WTC11 (cell line): ENCODE results near the gene CLK3. TPM values are rescaled to one million over a fixed set of nuclear protein-coding genes. Genes with fewer than 3 reads are reported as not detected.

Experiments
- ATAC-seq: fragments of 200-7000 bp; cut with Tn5 transposase; 2 replicates; pipeline ENCODE4 v1.10.0; 2021; ENCODE audit warnings: mild to moderate bottlenecking, moderate library complexity
- CTCF ChIA-PET: fragments of 300-600 bp; sonication (Branson Sonifier 250); formaldehyde crosslinking; loops from one replicate; lab custom pipeline; 2021; ENCODE audit warnings: antibody characterized with exemption; lab: Charles Lee
- POLR2A ChIA-PET: fragments of 350-600 bp; sonication (Branson Sonifier 250); formaldehyde crosslinking; loops from one replicate; lab custom pipeline; 2021; ENCODE audit warnings: antibody characterized with exemption; lab: Charles Lee
- DNase-seq: peaks from one replicate; pipeline ENCODE4 v3.0.0; 2021; ENCODE audit warnings: low spot score
- H3K27ac Mint-ChIP-seq: 2 replicates; pipeline ENCODE4 v1.8.0; 2021; ENCODE audit warnings: mixed read lengths
- H3K27me3 Mint-ChIP-seq: 2 replicates; pipeline ENCODE4 v1.8.0; 2021; ENCODE audit warnings: low read depth, mild to moderate bottlenecking, moderate library complexity, mixed read lengths
- H3K36me3 Mint-ChIP-seq: 2 replicates; pipeline ENCODE4 v1.8.0; 2021; ENCODE audit warnings: mixed read lengths
- H3K4me1 Mint-ChIP-seq: 2 replicates; pipeline ENCODE4 v1.8.0; 2022; ENCODE audit warnings: mixed read lengths
- H3K4me3 Mint-ChIP-seq: 2 replicates; pipeline ENCODE4 v1.8.0; 2021; ENCODE audit warnings: mild to moderate bottlenecking, moderate library complexity, mixed read lengths
- H3K9me3 Mint-ChIP-seq: 2 replicates; pipeline ENCODE4 v1.8.0; 2021; ENCODE audit warnings: mixed read lengths
- AFF4 ChIP-seq: sonication (generic); formaldehyde crosslinking; IDR thresholded peaks from 2 replicates; pipeline ENCODE4 v1.8.1; 2023; ENCODE audit warnings: mild to moderate bottlenecking, missing genetic modification reagents, borderline replicate concordance
- AR ChIP-seq: fragments of 250-450 bp; sonication (Bioruptor Pico); IDR thresholded peaks from 2 replicates; pipeline ENCODE4 v1.9.0; 2021; ENCODE audit warnings: mild to moderate bottlenecking
- ATF1 ChIP-seq: sonication (generic); formaldehyde crosslinking; IDR thresholded peaks from 2 replicates; pipeline ENCODE4 v1.8.1; 2023; ENCODE audit warnings: mild to moderate bottlenecking, moderate library complexity, missing genetic modification reagents
- ATF2 ChIP-seq: sonication (generic); formaldehyde crosslinking; IDR thresholded peaks from 2 replicates; pipeline ENCODE4 v1.8.1; 2022; ENCODE audit warnings: low read depth, missing genetic modification reagents, borderline replicate concordance
- ATF3 ChIP-seq: sonication (generic); formaldehyde crosslinking; conservative IDR thresholded peaks from 2 replicates; pipeline ENCODE4 v1.8.1; 2022; ENCODE audit warnings: mild to moderate bottlenecking, missing genetic modification reagents
- CTCF ChIP-seq: fragments of 200-600 bp; IDR thresholded peaks from 2 replicates; pipeline ENCODE4 v1.8.0; 2022; ENCODE audit warnings: antibody characterized with exemption
- EMX1 ChIP-seq: fragments of 250-450 bp; sonication (Bioruptor Pico); IDR thresholded peaks from 2 replicates; pipeline ENCODE4 v1.8.0; 2021; ENCODE audit warnings: mild to moderate bottlenecking
- GABPB1 ChIP-seq: sonication (generic); formaldehyde crosslinking; IDR thresholded peaks from 2 replicates; pipeline ENCODE4 v1.8.1; 2023; ENCODE audit warnings: mild to moderate bottlenecking, missing genetic modification reagents
- GTF2I ChIP-seq: fragments of 250-450 bp; sonication (Bioruptor Pico); conservative IDR thresholded peaks from 2 replicates; pipeline ENCODE4 v1.4.0; 2021; ENCODE audit warnings: mild to moderate bottlenecking
- HMGA2 ChIP-seq: fragments of 250-450 bp; sonication (Bioruptor Pico); IDR thresholded peaks from 2 replicates; pipeline ENCODE4 v1.4.0; 2021; ENCODE audit warnings: mild to moderate bottlenecking, moderate library complexity
- IRF2 ChIP-seq: sonication (generic); formaldehyde crosslinking; IDR thresholded peaks from 2 replicates; pipeline ENCODE4 v1.8.0; 2022; ENCODE audit warnings: low read depth, missing genetic modification reagents, borderline replicate concordance
- JAZF1 ChIP-seq: fragments of 250-450 bp; sonication (Bioruptor Pico); IDR thresholded peaks from 2 replicates; pipeline ENCODE4 v1.9.0; 2021; ENCODE audit warnings: moderate library complexity, mild to moderate bottlenecking, inconsistent platforms
- MXD4 ChIP-seq: fragments of 250-450 bp; sonication (Bioruptor Pico); IDR thresholded peaks from 2 replicates; pipeline ENCODE4 v1.8.0; 2021; ENCODE audit warnings: mild to moderate bottlenecking, moderate library complexity, borderline replicate concordance
- MYBL2 ChIP-seq: sonication (generic); formaldehyde crosslinking; IDR thresholded peaks from 2 replicates; pipeline ENCODE4 v1.8.1; 2023; ENCODE audit warnings: mild to moderate bottlenecking, moderate library complexity, missing genetic modification reagents
- NFE2L1 ChIP-seq: sonication (generic); formaldehyde crosslinking; IDR thresholded peaks from 2 replicates; pipeline ENCODE4 v1.8.1; 2023; ENCODE audit warnings: missing genetic modification reagents
- NFYB ChIP-seq: sonication (generic); formaldehyde crosslinking; conservative IDR thresholded peaks from 2 replicates; pipeline ENCODE4 v1.8.0; 2022; ENCODE audit warnings: low read depth, missing genetic modification reagents
- NR1H2 ChIP-seq: sonication (generic); formaldehyde crosslinking; IDR thresholded peaks from 2 replicates; pipeline ENCODE4 v1.9.0; 2021; ENCODE audit warnings: mild to moderate bottlenecking, moderate library complexity, missing genetic modification reagents
- SMAD3 ChIP-seq: sonication (generic); formaldehyde crosslinking; IDR thresholded peaks from 2 replicates; pipeline ENCODE4 v1.8.0; 2022; ENCODE audit warnings: missing genetic modification reagents, mild to moderate bottlenecking, borderline replicate concordance
- SOX15 ChIP-seq: fragments of 250-450 bp; sonication (Bioruptor Pico); IDR thresholded peaks from 2 replicates; pipeline ENCODE4 v1.9.0; 2021; ENCODE audit warnings: mild to moderate bottlenecking
- SP1 ChIP-seq: sonication (generic); formaldehyde crosslinking; conservative IDR thresholded peaks from 2 replicates; pipeline ENCODE4 v1.8.1; 2022; ENCODE audit warnings: missing genetic modification reagents
- TEAD1 ChIP-seq: sonication (generic); formaldehyde crosslinking; IDR thresholded peaks from 2 replicates; pipeline ENCODE4 v1.8.0; 2022; ENCODE audit warnings: mild to moderate bottlenecking, missing genetic modification reagents
- TEAD4 ChIP-seq: sonication (generic); formaldehyde crosslinking; IDR thresholded peaks from 2 replicates; pipeline ENCODE4 v1.8.0; 2022; ENCODE audit warnings: mild to moderate bottlenecking, missing genetic modification reagents
- ZBTB21 ChIP-seq: sonication (generic); formaldehyde crosslinking; IDR thresholded peaks from 2 replicates; pipeline ENCODE4 v1.8.1; 2023; ENCODE audit warnings: mild to moderate bottlenecking, missing genetic modification reagents, borderline replicate concordance
- ZNF317 ChIP-seq: sonication (generic); formaldehyde crosslinking; IDR thresholded peaks from 2 replicates; pipeline ENCODE4 v1.8.1; 2023; ENCODE audit warnings: low read depth, mild to moderate bottlenecking, moderate library complexity, missing genetic modification reagents, borderline replicate concordance
- ZNF671 ChIP-seq: fragments of 250-450 bp; sonication (Bioruptor Pico); IDR thresholded peaks from 2 replicates; pipeline ENCODE4 v1.8.0; 2021; ENCODE audit warnings: mild to moderate bottlenecking
- total RNA-seq: library from RNA; stranded (reverse); gene quantifications from 3 replicates; pipeline ENCODE4 v1.2.3, GENCODE V29; 2021

CLK3 gene
- total RNA-seq, 1 experiment from 2014 or later: 48.1 TPM

GRCh38 chr15:74626752-74627692 is 11.4 kb downstream of the CLK3 start:
- Mint-ChIP-seq H3K27me3 (no peaks in the 10 kb centered on the region), H3K36me3 (peaks cover 73% of the 10 kb centered on the region), H3K4me3 (no peak overlapping the region), H3K9me3 (no peaks in the 10 kb centered on the region), H3K4me1 (peaks cover under 1% of the 10 kb centered on the region; the same call in 1 of the 2 replicates), H3K27ac (no peak overlapping the region)
- ChIA-PET POLR2A (no interaction called here), CTCF (interaction anchor here (1.2 to 1.5 kb wide), 2 partner anchors 142 to 144 kb away, joined by 4 to 5 read pairs; no protein-coding TSS in a partner anchor)
- DNase-seq: no peak
- no peak for TF ChIP-seq NFE2L1 (CRISPR knock-in tag)
- TF ChIP-seq ATF2: no peak
- no peak for TF ChIP-seq SP1 (CRISPR knock-in tag)
- no peak for TF ChIP-seq MYBL2 (CRISPR knock-in tag)
- no peak for TF ChIP-seq SOX15 (CRISPR knock-in tag)
- no peak for TF ChIP-seq CTCF
- TF ChIP-seq AFF4 (CRISPR knock-in tag): no peak
- no peak for TF ChIP-seq GABPB1 (CRISPR knock-in tag)
- no peak for TF ChIP-seq NR1H2 (CRISPR knock-in tag)
- no peak for TF ChIP-seq SMAD3 (CRISPR knock-in tag)
- no peak for TF ChIP-seq GTF2I (CRISPR knock-in tag)
- no peak for TF ChIP-seq MXD4 (CRISPR knock-in tag)
- no peak for TF ChIP-seq TEAD1
- no peak for TF ChIP-seq HMGA2 (CRISPR knock-in tag)
- no peak for TF ChIP-seq ZBTB21
- TF ChIP-seq TEAD4 (CRISPR knock-in tag): no peak
- no peak for ATAC-seq

- peaks cover 69% of the 10 kb centered on the region for H3K36me3 Mint-ChIP-seq
- TF ChIP-seq ATF1 (CRISPR knock-in tag): no peak
- TF ChIP-seq ATF3 (CRISPR knock-in tag): no peak
- no peak for TF ChIP-seq ZNF671 (CRISPR knock-in tag)
- no peak for TF ChIP-seq AR (CRISPR knock-in tag)
- TF ChIP-seq EMX1: no peak
- TF ChIP-seq GTF2I (CRISPR knock-in tag): no peak
- TF ChIP-seq JAZF1 (CRISPR knock-in tag): no peak
- TF ChIP-seq NFYB (CRISPR knock-in tag): no peak
- TF ChIP-seq MXD4 (CRISPR knock-in tag): no peak
- TF ChIP-seq NFE2L1 (CRISPR knock-in tag): no peak
- TF ChIP-seq IRF2 (CRISPR knock-in tag): no peak
- TF ChIP-seq ZNF317 (CRISPR knock-in tag): no peak
Observed at GRCh38 chr15:74627766-74628165, 12.1 kb downstream of the CLK3 start.

More at GRCh38 chr15:74627766-74628165, 12.1 kb downstream of the CLK3 start:
- ATAC-seq: no peak
- Mint-ChIP-seq H3K27ac (no peak overlapping the region), H3K27me3 (no peaks in the 10 kb centered on the region), H3K4me1 (no peaks in the 10 kb centered on the region), H3K9me3 (no peaks in the 10 kb centered on the region), H3K4me3 (no peak overlapping the region)
- POLR2A ChIA-PET: no interaction called here
- no peak for DNase-seq
- CTCF ChIA-PET: interaction anchor here (1.2 to 1.3 kb wide), 2 partner anchors 141 to 143 kb away, joined by 4 to 5 read pairs; no protein-coding TSS in a partner anchor
